Activated naive CD4-positive, alpha-beta T cell treated with anti-CD3 and anti-CD28 coated beads, Interleukin-2, amount 50 U/mL, for 16 hours (primary cell): ENCODE measurements around the gene ZNF467.
A peak's percentile ranks its signal among the peaks of the same experiment; 100 is the strongest.

Source experiments
- DNase-seq: peaks from one replicate; pipeline ENCODE4 v3.0.0-alpha.2; 2020

ZNF467 gene

DNA sequence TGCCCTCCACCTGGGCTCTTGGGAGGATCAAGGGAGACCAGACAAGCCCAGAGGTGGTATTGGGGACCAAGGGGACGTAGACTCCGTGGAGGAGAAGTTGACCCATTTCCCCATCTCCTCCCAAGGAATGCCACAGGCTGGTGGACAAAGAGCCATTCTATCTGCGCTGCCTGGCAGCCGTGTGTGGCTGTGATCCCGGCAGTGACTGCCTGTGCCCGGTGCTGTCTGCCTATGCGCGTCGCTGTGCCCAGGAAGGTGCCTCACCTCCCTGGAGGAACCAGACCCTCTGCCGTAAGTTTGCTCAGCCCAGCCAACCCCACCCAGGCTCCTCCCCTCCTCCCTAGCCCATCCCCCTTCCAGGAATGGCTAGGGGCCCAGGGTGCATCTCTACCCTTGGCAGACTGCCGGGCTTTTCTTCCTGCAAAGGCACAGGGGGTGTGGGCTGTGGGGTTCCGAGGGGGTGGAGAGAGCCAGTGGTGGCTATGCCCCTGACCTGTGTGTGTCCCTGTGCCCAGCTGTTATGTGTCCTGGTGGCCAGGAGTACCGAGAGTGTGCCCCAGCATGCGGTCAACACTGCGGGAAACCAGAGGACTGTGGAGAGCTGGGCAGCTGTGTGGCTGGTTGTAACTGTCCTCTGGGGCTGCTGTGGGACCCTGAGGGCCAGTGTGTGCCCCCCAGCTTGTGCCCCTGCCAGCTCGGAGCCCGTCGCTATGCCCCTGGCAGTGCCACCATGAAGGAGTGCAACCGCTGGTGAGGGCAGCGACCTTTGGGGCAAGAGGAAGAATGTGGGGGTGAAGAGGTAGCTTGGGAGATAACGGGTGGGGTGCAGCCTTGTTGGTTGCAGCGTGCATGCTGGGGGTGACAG lies 10.2 kb upstream of the ZNF467 start:
- no peak for DNase-seq

DNA sequence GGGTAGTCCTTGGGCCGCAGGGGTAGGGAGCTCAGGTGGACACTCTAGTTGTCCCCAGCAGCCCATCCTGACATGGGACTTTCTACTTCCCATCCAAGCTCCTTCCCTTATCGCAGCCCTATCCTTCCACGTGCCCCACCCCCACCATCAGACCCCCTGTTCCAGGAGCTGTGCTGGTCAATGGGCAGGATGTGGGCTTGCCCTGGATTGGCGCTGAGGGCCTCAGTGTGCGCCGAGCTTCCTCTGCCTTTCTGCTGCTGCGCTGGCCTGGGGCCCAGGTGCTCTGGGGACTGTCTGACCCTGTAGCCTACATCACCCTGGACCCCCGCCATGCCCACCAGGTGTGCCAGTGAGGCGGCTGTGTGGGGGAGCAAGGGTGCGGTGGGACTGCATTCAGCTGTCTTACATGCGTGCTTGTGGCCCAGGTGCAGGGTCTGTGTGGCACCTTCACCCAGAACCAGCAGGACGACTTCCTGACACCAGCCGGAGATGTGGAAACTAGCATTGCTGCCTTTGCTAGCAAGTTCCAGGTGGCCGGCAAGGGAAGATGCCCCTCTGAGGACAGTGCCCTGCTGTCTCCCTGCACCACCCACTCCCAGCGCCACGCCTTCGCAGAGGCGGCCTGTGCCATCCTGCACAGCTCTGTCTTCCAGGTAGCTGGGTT lies 9.4 kb upstream of the ZNF467 start:
- DNase-seq = no peak

DNA sequence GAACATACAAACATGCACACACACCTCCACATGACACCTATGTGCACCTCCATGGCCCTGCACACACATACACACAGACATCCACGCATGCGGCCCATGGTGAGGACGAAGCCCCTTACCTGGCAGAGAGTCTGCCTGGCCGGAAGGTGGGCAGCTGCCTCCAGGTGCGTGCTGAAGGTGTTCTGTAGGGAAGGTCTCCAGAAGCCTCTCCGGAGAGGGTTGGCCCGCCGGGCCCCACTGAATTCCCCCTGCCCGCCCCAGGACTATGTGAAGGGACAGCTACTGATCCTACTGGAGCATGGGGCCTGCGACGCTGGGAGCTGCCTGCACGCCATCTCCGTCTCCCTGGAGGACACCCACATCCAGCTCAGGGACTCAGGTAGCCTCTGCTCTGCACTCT lies 8.5 kb upstream of the ZNF467 start:
- no peak for DNase-seq

DNA sequence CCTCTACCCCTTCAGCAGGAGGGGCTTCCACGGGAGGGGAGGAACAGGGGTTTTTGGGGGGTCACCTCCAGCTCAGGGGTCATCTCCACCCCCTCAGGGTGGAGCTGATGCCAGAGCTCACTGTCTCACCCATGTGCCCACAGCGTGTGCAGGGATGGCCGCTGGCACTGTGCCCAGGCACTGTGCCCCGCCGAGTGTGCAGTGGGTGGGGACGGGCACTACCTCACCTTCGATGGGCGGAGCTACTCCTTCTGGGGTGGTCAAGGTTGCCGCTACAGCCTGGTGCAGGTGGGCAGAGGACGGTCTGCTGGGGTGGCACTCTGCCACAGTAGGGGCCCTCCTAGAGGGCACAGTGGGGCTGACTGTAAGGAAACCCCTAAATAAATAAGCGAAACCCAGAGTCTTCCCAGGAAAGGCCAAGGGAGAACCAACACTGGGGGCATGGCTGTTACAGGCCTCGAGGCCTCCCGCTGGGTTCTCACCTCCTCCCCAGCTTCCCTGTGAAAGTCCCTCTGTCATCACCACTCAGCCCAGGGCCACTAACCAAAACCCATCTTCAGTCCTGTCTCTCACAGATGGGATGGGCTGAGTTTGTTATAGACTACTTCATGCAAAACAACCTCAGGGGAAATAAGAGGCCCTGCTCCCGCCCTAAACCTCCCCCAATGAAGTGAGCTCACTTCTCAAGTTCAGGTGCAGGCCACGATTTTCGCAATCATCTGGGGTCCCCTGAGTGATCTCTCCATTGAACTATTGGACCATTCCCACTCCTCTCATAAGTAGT lies 7.4 kb upstream of the ZNF467 start:
- no peak for DNase-seq

DNA sequence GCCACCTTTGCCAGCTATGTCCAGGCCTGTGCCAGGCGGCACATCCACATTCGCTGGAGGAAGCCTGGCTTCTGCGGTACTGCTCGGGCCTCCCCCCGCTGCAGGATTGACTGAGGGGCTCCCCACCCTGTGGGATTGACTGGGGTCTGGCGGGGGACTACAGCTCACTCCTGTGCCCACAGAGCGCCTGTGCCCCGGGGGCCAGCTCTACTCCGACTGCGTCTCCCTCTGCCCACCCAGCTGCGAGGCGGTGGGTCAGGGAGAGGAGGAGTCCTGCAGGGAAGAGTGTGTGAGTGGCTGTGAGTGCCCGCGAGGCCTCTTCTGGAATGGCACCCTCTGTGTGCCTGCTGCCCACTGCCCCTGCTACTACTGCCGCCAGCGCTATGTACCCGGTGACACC lies 6.7 kb upstream of the ZNF467 start:
- no peak for DNase-seq

DNA sequence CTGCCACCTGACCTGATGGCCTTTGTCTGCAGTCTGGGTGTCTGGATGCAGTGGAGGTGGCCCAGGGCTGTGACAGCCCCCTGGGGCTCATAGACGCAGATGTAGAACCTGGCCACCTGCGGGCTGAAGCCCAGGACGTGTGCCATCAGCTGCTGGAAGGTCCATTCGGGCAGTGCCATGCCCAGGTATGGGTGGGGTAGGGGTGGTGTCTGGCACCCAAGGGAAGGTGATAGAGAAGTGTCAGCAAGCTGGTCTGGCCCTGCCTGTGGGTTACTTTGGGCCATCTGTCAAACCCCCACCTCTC lies 6.1 kb upstream of the ZNF467 start:
- DNase-seq = no peak

DNA sequence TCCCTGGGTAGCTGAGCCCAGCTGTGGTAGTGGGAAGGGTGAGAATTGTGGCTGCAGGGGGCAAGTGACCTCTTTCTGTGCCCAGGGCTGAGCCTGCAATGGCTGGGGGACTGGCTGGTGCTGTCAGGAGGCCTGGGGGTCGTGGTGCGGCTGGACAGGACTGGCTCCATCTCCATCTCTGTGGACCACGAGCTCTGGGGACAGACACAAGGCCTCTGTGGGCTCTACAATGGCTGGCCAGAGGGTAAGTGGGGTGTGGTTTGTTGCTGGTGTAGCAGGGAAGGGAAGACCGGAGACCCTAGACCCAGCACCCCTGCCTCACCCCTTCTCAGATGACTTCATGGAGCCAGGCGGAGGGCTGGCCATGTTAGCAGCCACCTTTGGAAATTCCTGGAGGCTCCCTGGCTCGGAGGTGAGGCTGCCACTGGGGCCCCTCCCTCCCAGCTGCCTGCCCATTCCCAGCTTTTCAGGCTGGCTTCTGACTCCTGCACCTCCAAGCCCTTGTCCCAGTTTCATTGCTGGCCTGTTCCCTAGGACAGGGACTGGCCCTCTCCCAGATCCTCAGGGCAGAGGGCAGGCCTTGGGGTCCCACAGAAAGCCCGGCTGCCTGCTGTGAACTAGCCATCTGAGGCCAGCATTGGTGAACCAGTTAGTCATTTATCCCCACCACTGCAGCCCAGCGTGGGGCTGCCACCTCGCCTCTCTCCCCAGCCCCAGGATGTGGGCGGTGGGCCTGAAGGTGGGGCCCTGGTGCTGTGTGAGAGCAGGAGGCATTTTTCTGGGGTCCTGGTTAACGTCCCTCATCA lies 5.5 kb upstream of the ZNF467 start:
- DNase-seq = no peak

DNA sequence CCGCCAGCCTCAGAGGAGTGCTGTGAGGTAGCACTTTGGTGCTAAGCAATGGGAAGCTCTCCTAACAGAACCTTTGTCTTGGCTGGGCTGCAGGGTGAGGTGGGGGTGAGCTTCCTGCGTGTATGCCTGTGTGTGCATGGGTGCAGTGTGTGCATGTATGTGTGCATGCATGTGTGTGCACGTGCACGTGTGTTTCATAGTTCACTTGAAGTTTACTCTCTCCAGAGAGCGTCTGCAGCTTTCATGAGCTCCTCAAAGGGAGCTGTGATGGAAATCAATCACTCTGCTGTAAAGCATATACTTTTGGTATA lies 4.9 kb upstream of the ZNF467 start:
- no peak for DNase-seq

DNA sequence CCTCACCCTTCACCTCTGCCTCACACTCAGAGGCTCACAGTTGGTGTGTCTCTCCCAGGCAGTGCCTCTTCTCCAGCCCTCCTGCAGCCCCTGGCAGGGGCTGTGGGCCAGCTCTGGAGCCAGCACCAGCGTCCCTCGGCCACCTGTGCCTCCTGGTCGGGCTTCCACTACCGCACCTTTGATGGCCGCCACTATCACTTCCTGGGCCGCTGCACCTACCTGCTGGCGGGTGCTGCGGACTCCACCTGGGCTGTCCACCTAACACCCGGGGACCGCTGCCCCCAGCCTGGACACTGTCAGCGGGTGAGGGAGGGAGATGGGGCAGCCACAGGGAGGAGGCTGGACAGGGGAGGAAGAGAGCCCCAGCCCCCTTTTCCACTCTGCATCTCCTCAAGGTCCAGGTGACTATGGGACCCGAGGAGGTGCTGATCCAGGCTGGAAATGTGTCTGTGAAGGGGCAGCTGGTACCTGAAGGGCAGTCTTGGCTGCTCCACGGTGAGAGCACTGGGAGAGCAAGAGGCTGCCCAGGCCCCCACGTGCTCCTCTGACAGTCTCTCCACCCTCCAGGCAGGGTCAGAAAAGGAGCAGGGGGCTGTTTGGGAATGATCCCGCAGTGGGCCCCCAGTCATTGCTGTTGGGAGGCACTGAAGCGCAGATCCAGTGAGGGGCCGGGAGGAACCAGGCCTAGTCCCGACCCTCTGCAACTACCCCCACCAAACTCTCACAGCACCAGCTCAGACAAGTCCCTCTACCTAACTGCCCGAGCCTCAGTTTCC lies 4.4 kb upstream of the ZNF467 start:
- DNase-seq = no peak

DNA sequence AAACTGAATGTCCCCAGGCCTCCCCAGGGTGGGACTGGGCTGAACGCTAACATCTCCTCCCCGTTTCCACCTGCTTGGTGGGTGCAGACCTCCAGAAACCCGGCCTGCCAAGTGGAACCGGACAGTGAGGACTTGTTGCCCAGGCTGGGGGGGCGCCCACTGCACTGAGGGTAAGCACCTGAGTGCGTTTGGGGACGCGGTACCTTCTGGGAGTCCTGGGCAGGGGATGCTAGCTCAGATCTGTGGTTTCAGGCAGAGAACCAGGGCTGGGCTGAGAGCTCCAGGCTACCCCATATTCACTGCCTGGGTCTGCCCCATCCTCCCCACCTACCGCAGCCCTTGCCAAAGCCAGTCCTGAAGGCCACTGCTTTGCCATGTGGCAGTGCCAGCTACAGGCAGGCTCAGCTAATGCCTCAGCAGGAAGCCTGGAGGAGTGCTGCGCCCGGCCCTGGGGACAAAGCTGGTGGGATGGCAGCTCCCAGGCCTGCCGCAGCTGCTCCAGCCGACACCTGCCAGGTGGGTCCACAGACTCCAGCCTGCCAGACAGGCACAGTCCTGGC lies 3.5 kb upstream of the ZNF467 start:
- no peak for DNase-seq

DNA sequence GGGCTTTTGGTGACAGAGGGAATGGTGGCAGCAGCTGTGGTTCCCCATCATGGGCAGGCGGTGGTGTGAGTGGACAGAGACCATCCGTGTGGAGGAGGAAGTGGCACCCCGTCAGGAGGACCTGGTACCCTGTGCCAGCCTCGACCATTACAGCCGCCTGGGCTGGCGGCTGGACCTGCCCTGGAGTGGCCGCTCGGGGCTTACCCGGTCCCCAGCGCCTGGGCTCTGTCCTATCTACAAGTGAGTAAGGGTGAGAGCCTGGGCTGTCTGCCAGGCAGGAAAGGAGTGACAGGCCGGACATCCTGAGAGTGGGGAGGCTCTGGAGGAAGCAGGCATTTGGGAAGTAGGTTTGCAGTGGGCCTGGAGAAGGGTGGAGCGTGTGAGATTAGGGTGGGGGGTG lies 2.9 kb upstream of the ZNF467 start:
- DNase-seq = no peak

DNA sequence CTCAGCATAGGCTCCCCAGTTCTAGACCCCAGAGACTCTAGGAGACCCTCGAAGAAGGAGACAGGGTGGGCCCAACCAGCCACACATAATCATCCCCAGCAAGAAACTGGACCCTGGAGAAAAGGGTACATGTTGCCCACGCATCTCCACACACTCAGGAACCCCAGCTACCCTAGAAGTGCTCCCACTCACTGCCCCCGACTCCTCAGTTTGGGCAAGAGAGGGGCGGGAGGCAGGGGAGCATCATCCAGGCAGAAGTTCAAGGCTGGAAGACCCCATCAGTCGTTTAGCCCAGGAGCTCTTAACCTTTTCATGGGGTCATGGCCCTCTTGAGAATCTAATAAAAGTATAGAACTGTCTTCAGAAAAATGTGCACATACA lies 1.8 kb upstream of the ZNF467 start:
- DNase-seq = no peak

DNA sequence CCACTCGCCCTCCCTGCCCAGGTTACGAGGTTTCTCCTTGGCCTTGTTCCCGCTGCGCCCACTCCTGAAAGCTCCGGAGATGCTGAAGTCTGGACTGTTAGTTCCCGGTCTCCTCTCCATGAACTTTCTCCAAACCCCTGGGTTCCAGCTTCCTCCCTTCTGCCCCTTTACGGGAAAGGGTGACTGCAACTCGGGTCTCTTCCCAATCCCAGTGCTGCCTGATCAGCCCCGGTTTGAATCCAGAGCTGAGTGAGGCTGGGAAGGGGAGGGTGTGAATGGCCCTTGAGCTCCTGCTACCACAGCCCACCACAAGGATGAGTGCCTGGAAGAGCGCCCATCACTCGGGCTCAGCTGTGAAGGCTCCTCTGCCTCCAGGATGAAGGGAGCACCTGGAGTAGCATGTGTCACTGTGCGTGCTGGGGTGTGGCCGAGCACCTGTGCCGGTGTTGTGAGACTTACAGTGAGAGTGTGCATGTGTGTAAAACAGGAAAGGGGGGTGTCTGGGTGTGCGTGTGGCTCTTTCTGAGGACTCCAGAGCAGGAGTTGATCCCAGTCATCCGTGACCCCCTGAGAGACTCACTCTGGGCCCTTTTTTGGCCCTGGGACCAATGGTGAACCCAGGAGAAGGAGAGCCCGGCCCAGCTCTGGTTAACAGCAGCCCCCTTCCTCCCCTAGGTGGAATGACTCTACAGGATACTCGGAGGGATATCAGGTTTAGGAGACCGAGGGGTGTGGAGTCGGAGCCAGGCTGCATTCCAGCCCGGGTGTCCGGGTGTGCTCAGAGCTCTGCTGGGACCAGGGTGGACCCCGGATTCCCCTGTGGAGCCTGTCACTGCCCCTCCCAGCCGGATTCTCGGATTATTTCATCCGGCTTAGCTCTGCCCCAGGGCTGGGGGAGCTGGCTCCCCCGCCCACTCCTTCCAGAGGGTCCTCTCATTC lies 1.1 kb upstream of the ZNF467 start:
- no peak for DNase-seq

DNA sequence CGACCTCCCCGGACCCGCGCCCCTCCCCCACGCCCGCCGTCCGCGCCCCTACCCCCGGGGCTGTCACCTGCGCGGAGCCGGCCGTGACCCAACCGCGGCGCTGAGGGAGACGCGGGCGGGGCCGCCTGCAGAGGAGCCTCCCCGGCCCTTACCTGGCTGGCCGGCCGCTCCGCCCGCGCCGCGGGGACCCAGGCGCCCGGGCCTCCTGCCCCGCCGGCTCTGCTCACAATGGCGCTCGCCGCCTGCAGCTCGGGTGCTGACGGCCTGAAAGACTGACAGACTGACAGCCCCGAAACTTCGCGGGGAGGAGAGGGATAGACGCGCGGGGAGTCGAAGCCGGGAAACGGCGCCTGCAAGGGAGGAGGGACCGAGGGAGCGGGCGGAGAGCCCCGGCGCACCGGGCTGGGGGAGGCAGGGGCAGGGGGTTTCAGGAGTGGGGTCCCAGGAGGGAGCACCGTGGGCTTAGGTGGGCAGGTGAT lies 393 bp downstream of the ZNF467 start:
- peak; percentile 38 for DNase-seq

DNA sequence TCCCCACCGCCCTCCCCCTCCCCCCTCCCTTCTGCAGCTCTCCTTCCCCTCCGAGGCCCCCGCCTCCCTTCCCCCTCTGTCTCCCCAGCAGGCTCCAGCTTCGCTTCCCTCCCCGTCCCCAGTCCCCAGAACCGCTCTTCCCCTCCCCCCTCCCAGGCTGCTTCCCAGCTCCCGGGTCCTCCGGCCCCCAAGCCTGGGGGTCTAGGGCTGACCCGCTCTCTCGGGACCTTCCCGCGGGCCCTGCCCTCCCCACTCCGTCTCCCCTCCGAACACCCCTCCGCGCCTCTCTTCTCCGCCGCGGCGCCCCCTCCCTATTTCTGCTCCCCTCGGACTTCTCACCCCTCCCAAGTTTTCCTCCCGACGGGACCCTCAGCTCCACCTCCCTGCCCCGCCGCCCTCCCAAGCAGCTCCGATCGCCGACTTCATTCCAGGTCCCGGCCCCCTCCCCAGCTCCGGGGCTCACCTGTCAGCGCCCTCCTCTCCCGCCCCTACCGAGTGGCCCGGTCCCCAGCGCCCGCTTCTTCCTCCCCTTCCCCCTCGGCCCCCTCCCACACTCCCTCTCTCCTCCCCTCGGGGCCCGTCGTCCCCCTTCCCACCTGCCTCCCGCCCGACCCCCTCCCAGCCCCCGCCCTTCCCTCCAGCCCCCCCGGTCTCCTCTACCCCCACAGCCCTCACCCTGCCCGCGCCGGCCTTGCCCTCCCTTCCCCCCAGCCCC lies 990 bp downstream of the ZNF467 start:
- no peak for DNase-seq

DNA sequence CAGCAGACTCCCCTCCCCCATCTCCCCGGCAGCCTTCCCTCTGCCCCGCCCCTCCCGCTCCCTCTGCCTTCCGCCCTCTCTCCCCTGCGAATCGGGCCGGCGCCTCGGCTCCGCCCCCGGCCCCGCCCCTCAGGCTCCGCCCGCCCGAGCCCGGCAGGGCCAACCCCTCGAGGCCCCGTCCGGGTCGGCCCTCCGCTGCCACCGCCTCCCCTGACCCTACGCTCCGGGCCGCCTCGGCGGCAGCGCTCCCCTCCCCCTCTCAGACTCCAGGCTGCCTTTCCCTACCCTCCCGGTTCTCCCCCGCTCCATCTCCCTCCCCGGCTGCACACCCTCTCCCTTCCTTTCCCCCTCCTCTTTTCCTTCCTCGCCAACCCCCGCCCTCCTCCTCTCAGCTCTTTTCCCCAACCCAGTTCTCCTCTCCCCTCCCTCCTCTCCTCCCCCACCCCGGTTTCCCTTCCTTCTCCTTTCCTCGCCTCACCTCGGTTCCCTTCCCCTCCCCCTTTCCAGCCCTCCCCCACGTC lies 1.6 kb downstream of the ZNF467 start:
- DNase-seq = peak; percentile 87

DNA sequence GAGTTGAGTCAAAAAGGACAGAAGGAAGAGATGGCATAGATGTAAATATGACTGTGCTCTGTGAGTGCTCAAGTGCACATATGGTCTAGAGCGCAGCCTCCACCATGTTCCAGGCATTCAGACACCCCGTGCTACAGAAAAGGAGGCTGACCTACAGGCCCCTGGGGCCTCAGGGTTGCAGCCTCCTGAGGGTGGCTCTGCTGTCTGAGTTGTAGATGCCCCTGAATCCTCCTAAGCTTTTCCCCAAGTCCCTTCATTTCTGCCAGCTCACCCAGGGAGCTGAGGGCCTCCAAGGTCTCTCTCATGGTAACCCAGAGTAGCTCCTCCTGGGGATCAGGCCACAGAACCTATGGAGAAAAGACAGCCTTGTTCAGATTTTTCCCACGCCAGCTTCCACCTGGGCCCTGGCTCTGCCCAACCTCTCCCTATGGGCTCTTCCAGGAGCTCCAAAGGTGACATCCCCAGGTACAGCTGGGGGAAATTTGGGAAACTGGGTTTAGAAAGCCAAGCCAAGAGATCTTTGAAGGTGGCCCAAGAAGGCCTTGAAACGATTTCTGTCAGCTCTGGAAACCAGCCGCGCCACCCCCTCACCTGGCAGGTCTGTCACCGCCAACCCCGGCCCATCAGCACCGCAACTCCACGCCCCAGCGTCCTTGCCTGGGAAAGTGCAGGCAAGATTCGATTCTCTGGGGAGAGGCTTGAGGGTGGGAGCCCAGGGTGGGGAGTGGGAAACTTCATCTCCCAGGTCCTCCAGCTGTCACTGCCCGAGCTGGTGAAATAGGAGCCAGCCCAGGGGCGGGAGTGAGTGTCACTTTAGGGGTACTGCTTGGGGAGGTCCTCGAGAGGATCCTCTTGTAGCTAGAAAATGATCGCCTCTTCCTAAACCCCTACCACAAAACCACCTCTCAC lies 2.4 kb downstream of the ZNF467 start:
- DNase-seq = no peak

DNA sequence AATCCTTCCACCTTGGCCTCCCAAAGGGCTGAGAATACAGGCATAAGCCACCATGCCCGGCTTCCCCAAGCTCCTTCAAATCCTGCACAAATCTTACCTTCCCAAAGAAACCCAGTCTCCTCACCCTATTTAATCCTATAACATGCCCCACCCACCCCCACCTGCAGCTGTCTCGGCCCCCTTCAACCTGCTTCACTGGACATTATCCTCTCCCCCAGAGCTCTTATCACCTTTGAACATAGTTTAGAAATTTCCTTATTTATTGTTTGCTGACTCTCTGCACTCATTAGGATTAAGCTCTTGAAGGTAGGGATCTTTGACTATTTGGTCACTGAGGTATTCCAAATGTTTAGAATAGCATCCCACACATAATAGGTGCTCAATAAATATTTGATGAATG lies 3.5 kb downstream of the ZNF467 start:
- no peak for DNase-seq

DNA sequence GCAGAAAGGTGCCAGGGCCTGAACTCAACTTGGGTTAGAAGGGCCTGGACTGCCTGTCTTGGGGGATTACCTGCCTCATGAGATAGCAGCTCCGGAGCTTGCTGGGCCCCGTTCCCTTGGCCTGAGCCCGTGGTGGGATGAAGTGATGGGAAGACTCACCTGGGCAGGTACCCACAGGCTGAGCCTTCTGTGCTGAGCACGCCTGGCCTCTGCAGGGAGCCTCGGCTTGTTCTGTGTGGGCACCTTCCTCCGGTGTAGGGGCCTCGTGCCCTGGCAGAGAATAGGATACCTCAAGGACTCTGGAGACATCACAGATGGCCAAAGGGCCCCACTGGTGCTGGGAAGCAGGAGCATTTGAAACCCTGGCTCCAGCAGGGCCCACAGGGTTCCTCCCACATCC lies 4.5 kb downstream of the ZNF467 start:
- DNase-seq = no peak
